NCI-H69 (cell line): Measurements from ENCODE around the gene SND1.
A peak's percentile ranks its signal among the peaks of the same experiment; 100 is the strongest.

Experiments used
- DNase-seq: peaks from one replicate; lab custom pipeline; 2025; lab: John Stamatoyannopoulos, UW

SND1 gene

DNA sequence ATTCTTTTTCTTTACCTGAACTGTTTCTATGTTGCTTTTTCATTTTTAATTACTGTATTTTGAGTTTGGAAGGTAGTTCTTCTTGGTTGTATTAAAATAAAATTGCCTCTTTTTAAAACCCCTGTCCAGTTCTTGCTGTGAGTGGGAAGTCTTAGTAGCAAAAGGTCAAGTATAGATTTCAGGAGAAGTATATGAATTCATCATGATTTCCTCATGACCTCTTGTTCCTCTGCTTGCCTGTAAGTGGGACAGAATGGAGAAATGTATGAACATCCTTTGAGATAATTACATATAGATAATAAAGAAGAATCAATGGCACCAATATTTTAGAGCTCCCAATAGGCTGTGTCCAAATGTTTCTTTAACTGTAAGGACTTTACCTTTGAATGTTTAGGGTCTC, 253.0 kb downstream of the SND1 start:
- no peak for DNase-seq

DNA sequence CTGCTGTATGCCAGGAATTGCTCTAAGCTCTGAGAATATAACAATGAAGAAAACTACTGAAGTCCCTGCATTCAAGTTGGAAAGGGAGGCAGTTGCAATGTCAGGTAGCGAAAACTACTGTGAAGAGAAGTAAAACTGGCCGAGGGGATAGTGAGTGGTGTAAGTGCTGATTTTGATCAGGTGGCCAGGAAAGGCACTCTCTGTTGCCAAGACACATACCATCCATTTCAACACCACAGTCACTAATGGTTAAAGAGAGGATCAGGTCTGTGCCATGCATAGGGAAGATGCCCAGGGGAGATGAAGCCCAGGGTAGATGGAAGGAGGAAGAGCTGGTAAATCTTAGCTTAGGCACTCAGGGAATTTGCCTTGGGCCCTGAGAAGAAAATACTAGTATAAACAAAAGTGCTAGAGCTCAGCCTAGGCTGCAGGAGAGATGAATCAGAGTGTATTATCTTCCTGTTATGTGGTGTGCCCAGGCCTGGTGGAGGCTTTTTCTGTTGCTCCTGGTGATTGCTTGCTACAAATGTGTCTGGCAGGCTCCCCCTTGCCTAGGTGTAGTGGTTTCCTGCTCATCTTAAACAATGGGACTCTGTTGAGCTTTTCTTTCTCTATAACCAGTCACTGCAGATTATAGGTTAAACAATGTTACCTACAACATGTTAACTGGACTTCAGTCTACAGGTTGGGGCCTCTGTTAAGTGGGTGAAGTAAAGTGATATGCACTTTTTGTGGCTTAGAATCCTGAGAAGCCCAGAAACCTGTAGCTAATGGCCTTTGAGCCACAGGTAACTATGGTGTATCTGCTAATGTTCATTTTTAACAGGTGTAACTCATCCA, 253.7 kb downstream of the SND1 start:
- DNase-seq: peak; percentile 51

DNA sequence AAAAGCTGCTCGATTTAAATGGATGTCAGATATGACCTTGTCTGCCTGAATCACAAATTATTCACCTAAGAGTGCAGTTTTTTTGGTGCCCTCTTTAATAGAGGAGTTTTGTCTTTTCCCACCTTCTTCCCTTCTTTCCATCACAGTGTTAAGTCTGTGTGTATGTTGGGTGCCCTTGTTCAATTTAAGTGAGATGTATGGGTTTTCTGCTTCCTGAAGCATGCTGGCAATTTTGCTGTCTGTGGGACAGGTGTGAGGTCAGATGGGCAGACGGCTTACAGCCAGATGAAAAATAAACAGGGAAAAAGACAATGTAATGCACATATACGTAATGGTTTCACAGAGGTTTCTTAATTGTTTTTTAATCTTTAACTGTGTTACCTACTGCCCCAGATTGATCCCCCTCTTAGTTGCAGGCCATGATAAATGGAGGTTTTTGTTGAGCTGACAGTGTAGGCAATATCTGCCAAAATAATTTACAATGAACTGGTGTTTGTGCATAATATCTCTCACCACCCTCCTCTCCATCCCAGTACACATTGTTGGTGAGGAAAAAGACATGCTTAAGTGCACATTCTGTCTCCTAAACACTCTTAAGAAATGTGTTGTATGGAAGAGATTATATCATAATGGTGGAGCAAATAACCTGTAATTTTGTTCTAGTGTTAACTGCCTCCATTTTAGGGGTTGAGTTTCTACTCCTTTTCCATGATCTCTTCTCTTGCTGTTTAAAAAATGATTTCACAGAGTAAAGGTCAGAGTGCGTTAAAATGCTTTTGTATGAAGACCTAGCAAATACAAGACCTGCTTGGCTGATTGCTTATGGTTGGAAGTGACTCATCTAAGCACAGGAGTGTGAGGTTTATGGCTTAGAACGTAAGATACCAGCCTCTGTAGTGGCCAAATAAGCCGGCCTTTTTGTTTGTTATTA, 255.4 kb downstream of the SND1 start:
- DNase-seq: peak; percentile 99

DNA sequence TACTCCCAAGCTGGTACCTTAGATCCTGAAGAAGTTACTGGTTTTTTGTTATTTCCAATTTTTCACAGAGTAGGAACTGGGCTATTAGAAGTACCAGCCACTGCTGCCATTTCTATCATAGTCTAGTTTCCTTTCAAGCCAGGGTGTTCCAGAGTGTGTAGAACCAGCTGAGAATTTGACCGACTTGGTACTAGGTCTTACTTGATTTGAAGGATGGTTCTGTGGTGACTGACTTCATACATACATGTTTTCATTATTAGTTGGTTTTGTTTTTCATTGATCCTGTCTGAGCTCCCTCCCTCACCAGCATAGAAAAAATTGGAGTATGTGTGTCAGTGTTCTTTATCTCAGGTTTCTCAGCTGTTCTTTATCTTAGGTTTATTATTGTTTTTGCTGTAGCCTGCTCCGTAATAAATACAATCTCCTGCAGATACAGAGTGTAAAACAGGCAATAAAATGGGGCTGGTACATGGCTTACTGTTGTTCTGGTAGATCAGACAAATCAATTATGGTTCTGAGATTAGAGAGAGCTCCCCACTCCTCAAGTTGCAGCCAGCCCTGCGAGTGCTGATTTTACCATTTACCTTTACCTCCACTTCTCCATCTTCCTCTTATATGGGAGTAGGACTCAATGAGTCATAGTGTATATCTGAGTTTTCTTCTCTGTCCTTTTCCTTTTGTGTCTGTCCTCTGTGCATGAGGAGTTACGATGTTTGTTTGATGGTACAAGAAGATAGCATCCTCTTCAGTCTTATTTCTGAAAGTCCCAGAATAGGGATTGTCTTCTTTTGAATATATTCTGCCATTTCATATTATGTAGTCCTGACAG, 256.6 kb downstream of the SND1 start:
- peak; percentile 17 for DNase-seq

DNA sequence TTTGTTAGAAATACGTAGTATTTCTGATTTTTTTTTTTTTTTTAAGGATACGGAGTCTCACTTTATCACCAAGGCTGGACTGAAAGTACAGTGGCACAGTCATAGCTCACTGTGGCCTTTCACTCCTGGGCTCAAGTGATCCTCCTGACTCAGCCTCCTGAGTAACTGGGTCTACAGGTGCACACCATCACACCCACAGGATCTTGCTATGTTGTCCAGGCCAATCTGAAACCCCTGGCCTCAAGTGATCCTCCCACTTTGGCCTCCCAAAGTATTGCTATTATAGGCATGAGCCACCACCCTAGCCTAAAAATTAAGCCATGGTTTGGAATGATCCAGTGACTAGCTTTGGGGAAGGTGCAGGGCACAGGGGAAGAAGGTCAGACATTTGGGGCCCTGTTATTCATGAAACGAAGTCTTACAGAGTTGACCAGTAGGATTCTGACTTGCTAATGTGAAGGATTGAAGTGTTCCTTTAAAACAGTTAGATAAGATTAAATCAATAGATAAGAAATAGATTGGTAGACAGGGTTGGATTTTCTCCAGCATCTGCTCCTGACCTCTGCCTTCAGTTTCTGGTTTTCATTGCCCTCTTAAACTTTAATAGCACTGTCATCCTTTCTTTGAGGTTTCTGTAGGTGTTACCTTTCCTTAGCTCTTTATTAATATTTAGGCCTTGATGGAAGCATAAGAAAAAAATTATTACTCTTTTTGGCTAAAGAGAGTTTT, 257.6 kb downstream of the SND1 start:
- no peak for DNase-seq

DNA sequence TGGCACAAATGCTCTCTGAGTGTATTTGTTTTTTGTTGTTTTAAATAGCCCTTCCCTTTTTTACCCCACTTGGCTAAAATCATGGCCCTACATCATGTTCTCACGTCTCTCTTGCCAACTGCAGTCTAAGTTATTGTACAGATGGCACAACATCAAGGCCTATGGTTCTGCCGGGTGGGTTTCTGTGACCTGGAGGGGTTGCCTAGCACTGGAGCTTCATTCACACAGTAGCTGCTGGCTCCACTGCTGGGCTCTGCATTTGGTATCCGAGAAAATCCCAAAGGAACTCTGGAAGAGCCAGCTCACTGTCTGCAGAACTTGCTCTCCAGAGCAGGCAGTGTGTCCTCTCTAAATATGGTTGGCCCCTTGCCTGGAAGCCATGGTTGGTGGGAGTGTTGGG, 258.7 kb downstream of the SND1 start:
- DNase-seq: no peak

DNA sequence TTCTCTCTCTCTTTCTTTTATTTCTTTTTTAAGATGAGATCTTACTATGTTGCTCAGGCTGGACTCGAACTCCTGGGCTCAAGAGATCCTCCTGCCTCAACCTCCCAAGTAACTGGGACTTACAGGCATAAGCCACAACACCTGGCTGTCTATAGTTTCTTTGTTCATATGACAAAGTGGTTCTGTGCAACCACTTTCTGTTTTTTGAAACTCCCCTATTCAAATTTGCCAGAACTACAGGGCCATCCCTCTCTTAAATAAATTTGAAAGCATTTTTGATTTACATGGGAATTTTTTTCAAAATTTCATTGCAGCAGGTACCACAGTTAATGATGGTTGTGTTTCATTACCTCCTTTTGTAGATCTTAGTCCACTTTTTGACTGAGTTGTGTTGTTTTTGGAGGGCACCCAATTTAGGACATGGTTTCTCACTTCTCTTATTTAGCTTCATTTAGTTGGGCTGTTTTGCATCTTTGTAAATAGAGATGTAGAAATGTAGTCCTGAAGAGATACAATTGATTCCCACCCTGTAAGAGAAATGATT, 260.0 kb downstream of the SND1 start:
- DNase-seq: no peak

DNA sequence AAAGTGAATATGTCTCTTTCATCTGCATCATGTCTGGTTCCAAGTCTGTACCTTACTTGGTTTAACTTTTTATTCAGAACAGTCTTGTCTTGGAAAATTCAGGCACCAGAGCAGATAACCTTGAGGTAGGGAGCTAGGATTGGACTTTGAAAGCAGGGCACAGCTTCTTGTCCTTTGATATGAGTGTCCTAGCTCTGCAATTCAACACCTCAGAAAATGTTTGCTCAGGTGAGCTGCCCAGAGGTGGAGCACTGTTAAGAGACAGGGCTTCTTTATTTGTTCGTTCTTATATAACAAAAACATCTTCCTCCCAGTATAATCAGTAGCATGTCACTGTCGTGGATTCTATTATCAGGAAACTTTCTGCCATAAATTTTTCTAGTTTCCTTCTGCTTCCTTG, 260.9 kb downstream of the SND1 start:
- DNase-seq: peak; percentile 76

DNA sequence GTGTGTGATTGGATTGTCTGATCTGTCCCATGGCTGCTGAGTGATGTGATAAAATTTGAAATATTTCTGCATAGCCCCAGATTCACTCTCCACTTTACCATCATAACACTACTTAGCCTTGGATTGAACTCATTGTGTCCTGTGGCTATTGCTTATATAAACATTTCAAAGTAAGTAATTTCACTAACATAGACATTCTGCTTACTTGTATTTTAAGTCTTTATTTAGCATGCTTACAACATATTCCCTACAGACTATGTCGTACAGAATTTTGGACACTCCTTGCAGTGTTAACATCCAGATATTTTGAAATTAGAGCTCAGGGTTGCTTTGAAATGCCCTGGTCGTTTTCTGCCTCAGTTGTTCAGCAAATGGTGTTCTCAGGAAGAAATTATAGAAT, 261.7 kb downstream of the SND1 start:
- no peak for DNase-seq

DNA sequence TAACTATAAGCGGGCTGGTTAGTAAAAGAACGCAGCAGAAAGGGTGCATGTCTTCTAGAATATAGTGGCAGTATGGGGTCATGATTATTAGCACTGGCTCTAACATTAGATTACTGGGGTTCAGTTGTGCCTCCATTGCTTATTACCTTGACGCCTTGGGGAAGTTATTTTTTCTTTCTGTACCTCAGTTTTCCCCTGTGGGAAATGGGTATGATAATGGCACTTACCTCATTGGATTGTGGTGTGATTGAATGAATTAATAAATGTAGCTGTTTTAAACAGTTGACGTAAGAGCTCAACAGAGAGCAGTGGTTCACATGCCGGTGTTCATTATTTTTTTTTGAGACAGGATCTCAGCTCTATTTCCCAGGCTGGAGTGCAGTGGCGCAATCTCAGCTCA, 262.7 kb downstream of the SND1 start:
- no peak for DNase-seq

DNA sequence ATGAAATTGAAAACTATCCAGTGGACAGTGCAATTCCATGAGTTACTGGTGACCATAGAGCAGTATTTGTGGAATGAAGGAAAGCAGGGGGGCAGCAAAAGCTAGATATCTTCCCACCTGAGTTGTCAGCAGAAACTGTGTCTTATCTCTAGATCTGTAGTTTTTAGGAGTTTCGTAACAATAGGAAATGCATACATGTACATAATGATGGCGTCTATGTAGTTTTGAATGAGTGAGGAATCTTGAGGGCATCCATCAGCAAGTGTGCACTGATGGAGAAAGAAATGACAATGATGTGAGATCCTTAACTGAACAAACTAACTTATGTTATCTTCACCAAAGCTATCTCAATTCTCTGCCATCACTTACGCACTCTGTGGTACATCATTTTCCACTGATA, 264.7 kb downstream of the SND1 start:
- DNase-seq: no peak

DNA sequence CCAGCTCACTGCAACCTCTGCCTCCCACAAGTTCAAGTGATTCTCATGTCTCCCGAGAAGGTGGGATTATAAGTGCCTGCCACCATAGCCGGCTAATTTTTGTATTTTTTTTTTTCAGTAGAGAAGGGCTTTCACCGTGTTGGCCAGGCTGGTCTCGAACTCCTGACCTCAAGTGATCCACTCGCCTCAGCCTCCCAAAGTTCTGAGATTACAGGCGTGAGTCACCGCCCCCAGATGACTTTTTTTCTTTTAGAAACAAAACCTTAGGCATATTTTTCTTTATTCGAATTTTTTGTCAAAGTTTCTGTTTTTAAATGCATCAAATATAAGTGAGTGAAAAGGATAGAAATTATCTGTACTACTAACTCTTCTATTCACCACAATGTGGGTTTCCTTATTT, 266.1 kb downstream of the SND1 start:
- DNase-seq: no peak

DNA sequence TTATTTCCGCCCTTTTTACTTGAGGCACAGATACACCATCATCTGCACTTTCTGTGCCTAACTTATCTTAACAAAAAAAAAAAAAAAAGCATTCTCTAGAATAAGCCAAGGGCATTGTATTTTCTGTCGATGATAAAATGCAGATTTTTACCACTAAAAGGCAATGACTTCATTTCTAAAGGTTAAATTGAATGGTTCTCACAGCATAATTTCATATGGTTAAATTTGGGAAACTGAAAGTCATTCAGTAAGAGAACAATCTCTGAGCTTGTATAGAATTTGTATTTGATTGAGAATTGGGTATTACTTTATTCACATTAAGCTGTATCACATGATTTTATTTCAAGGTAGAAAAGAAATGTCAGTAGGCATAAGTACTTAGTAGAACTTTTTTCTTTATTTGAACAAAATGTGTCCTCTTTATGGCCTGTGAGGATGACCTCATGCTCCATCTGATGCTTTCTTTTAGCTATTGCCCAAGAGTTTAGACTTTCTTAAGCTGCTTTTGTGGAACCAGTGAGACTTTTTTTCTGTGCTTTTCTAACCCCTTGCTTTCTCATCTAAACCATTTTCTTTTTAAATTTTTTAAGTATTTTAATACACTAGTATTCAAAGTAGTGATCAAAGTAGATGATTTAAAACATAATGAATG, 268.9 kb downstream of the SND1 start:
- no peak for DNase-seq

DNA sequence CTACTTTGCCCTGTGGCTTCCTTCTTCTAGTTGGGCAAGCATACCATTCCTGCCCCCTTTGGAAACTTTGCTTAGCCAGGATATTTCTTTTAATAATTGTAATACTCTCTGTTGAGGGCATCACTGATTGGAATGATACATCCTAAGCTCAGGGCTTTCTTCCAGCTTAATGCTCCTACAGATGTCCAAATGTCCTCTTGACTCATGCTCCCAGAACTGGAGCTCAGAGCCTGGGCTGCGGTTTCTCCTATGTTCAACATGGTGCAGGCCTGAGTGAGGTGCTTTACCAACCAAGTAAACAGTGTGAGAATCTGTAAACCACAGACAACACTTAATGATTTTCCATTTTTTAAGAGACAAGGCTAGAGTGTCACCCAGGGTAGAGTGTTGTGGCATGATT, 270.7 kb downstream of the SND1 start:
- DNase-seq: no peak

DNA sequence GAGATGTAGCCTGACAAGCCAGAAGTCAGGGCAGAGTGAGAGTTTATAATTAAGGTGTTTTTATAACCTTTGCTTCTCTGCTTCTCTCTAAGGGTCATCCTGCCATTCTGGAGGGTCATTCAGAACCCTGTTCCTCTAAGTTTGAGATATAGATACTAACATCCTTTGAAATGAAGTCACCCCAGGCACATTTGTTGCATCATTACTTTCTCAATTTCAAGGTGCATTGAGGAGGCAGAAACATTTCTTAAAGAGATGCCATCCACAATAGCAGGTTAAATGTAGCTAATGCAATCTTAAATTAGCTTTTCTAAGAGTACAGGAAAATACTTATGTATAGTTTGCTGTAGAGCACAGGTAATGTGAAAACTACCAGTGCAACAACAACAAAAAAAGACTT, 272.9 kb downstream of the SND1 start:
- no peak for DNase-seq

DNA sequence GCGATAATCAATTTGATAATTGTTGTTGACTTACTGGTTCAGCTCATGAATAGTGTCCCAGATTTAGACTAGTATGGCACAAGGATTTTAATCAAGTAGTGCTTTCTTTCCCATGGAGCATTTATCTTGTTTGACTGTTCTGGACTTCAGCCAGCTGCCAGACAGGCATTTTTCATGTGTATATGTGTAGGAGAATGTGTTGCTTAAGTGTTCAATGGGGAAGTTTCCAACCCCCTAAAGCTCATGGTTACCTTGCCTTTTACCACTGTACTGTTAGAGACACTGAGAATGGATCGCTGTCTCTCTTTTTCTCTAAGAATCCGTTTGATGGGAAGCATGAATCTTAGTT, 275.3 kb downstream of the SND1 start:
- DNase-seq: peak; percentile 26

DNA sequence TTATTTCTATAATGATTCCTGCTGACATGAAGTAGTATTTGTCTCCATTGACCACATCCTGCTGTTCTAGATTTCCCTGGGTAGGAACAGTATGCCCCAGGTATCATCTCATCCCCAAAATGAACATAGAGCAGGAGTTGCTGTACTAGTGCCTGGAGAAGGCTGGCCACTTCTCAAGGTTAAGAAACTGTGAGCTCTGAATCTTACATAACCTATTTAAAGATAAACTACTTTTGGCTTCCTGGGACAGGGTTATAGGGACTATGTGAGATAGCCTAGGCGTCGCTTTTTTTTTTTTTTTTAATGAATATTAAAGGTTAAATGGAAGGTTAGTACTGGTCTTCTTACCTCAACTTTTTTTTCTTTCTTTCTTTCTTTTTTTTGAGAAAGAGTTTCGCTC, 276.2 kb downstream of the SND1 start:
- DNase-seq: no peak

DNA sequence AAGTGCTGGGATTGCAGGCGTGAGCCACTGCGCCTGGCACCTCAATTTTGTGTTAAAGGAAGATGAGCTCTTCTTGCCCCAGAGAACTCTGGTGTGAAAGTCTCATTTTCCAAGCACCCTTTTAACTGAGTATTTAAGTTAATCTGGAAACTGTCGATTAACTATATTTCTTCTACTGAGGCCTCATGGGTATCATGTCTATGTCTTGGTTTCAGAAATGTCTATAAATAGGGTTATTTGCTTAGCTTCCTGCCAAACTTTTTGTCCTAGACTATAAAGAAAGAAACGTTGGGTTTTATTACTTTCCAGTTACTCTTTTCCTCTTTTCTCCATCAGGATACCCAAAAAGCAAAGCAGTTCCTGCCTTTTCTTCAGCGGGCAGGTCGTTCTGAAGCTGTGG, 276.9 kb downstream of the SND1 start:
- no peak for DNase-seq

DNA sequence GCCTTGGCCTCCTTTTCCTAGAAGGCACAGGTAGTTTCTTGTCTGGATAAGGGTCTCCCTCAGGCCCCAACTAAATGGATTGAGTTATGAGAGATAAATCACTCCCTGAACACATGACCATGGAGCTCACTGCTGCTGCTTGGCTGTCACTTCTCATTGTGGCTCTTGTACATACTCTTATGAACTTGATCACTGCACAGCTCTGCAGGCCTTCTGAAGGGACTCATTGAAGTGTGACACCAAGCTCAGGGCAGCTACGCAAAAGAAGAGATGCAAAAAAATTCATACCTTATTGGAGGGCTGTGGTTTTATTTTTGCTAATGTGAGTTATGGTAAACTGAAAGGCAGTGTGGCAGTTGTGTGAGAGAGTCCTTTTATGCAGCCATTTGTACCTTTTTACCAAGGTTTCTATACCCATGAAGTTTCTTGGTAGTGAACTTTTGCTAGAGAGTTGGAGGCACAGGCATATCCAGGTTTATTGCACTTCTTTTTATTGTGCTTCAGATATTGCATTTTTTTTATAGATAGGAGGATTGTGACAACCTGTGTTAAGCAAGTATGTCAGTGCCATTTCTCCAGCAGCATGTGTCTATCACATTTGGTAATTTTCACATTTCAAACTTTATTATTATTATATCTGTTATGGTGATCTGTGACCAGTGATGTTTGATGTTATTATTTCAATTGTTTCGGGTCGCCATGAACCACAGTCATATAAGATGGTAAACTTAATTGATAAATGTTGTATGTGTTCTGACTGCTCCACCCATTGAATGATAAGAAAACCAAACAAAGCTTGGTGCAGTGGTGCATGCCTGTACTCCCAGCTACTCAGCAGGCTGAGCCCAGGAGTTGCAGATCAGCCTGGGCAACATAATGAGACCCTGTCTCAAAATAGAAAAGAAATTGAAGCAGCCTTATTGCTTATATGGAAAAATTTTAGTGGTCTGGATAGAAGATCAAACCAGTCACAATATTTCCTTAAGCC, 278.6 kb downstream of the SND1 start:
- DNase-seq: no peak

DNA sequence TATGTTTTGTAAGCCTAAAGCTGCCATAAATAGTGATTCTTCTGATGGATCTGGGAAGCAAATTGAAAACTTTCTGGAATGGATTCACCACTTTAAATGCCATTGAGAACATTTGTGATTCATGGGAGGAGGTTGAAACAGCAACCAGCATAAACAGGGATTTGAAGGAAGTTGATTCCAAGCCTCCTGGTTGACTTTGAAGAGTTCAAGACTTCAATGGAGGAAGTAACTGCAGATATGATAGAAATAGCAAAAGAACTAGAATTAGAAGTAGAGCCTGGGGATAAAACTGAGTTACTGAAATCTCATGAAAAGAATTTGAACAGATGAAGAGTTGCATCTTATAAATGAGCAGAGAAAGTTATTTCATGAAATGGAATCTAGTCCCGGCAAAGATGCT, 280.1 kb downstream of the SND1 start:
- no peak for DNase-seq
